ENCODE results near the gene METRN.
"Not testable (repeated sequence)": the region's sequence is repeated elsewhere in the genome, so short reads cannot be mapped to it uniquely, and the experiment has no call there.

METRN gene

GRCh38 chr16:711084-711483, 3.8 kb upstream of the METRN start:
- DNase-seq, result no peak

DNA sequence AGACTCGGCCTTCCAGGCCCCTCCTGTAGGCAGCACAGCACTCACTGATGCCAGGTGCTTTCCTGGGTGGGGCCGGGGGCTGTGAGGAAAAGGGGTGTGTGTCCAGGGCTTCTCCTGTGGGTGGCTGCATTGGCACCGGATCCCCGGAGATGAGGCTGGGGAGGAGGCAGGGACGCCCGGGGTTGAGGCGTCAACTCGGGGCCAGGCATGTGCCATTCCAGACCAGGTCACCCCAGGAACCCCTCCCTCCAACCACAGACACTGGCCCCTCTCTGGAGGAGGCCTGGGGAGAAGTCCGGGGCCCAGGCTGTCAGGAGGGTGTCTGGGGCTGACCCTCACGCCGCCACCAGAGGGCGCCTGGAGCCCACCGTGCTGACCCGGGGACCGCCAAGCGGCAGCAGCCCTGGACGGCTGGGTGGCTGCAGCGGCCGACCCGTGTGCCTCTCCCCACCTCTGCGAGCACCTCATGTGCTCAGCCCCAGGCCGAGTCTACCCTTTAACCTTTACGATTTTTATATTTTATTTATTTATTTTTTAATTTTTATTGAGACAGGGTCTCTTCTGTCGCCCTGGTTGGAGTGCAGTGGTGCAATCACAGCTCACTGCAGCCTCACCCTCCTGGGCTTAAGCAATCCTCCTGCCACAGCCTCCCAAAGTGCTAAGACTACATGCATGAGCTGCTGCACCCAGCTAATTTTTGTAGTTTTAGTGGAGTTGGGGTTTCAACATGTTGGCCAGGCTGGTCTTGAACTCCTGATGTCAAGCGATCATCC, 3.2 kb upstream of the METRN start:
- no peak for DNase-seq

DNA sequence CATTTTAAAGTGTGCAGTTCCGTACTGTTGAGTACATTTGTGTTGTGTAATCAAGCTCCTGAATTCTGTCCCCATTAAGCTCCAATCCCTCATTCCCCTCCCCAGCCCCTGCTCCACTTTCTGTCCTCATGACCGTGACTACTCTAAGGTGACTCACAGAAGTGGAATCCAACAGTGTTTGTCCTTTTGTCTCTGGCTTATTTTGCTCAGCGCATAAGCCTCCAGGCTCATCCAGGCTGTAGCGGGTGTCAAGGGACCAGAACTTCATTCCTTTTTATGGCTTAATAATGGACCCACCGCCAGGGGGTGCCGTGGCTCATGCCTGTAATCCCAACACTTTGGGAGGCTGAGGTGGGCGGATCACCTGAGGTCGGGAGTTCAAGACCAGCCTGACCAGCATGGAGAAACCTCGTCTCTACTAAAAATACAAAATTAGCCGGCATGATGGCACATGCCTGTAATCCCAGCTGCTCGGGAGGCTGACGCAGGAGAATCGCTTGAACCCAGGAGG, 2.1 kb upstream of the METRN start:
- not testable (repeated sequence) for DNase-seq

DNA sequence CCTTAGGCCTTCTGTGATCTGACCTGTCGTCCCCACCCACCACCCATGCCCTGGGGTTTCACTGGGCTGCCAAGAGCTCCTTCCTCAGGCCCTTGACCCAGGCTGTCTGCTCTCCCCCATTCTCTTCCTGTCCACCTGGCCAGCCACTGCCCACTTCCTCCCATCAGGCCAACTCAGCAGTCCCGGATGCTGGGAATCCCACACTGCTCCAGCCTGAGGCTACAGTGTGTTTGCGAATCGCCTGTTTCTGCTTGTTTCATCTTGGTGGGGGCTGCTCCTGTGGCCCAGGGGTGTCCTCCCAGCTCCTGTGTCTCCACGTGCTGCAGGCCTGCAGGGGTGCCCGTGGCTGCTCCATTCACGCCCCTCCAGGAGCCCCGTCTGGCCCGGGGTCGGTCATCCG, 839 bp upstream of the METRN start:
- DNase-seq, result no peak

GRCh38 chr16:715477-716199, 720 bp downstream of the METRN start:
- no peak for DNase-seq

GRCh38 chr16:716200-716568, 1.3 kb downstream of the METRN start:
- no peak for DNase-seq

DNA sequence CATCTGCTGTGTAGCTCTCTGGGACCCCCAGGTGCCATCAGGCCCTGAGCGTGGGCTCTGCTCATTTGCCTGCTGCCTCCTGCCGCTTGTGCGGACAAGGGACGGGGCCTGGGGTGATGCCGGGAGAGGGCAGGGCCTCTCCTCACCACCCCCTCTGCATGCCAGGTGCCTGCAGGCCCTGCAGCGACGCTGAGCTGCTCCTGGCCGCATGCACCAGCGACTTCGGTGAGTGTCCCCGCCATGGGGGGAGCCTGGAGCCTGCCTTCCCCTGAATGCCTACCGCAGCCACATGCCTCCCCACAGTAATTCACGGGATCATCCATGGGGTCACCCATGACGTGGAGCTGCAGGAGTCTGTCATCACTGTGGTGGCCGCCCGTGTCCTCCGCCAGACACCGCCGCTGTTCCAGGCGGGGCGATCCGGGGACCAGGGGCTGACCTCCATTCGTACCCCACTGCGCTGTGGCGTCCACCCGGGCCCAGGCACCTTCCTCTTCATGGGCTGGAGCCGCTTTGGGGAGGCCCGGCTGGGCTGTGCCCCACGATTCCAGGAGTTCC, 1.9 kb downstream of the METRN start:
- DNase-seq, result no peak

DNA sequence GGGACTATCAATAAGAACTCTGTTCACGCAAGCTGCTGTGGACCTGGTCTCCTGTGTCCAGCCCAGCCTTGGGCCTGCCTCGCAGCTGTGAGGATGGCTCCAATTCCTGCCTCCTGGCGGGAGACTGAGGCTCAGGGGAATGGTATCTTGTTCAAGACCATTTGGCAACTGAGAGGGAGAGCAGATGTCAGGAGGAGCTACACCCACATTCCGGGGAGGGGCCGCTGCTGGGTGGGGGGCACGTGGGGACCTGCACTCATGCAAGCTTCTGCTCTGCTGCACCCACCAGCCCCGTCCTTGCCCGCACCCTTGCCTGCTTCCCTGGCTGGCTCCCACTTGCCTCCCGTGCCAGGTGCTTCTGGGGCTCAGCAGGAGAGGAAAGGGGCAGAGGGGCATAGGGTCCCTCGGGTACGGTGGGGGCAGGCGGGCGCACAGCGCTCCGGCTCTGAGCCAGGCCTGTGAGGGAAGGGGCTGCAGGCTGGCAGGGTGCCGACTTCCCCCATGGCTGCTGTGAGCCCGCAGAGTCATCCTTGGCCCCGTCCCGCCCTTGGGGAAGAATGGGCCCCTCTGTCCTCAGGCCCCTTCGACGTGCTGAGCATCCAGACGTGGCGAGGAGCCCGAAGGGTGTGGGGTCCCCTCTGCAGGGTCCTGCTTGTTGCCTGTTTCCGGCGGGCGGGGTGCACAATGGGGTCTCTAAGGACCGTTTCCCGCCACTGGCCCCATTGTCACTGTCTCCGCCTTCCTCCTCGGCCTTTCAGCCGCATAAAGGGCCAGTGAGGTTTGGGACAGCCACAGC, 2.7 kb downstream of the METRN start:
- DNase-seq, result no peak

DNA sequence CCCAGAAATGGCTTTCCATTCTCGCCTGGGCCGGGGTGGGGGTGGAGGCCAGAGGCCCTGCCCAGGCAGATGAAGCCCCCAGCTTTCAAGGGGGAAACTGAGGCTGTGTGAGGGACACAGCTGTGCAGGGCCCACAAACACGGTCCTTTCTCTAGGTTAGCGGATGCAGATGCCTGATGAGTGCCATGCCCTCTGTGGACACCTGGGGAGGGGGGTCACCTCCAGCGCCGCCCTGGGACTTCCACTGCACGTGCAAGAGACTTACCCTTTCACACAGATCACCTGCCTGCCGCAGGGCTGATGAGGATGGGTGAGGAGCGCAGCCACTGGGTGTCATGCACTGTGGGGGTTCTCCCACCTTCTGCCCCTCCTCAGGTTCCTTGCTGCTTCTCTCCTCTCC, 3.5 kb downstream of the METRN start:
- DNase-seq, result no peak

DNA sequence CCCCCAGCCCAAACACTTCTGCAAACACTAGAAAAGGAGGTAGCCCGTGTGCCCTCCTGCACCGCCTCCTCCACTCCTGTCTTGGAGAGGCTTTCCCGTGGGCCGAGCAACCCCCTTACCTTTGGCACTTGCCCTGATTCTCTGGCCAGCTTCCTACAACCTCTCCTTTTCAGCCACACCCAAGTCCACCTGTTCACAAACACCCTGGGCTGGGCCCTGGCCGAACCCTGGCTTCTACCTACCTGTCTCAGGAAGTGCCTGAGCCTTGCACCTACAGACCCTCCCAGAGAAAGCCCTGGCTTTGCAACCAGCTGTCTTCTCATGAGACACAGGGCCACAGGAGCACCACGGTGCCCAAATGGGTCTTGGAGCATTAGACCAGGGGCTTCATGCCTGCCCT, 4.0 kb downstream of the METRN start:
- DNase-seq, result no peak

- DNase-seq, result peak; percentile 32
Measured at GRCh38 chr16:719815-720446, 5.0 kb downstream of the METRN start.

DNA sequence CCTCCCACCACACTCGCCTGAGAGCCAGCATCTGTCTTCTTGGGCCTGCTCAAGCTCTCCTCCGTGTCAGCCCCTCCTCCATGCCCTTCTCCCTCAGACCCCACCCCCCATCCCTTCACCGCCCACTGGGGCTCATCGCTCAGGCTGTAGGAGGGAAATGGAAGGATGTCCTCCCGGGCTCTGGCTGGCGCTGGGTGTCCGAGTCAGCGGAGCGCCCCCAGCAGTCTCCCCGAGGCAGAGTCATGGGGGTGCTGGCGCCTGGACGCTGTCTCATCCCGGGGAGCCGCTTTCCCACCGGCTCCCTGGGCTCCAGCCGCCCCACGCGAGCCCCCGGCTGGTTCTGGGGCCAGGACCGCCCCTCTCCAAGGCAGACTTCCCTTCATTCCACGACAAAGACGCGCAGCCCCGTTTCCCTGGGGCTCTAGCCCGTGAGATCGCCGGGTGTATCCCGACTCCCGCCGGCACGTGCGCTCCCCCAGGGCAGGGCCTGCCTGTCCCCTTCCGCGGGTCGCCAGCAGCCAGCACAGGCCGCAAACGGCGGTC, 5.6 kb downstream of the METRN start:
- no peak for DNase-seq

GRCh38 chr16:720990-721764, 6.3 kb downstream of the METRN start, which contains the start of gene ANTKMT:
Gene ANTKMT, plus strand, starts transcription at chr16:721146. Its CDS starts 129 bp downstream, at chr16:721275.
- no peak for DNase-seq

DNA sequence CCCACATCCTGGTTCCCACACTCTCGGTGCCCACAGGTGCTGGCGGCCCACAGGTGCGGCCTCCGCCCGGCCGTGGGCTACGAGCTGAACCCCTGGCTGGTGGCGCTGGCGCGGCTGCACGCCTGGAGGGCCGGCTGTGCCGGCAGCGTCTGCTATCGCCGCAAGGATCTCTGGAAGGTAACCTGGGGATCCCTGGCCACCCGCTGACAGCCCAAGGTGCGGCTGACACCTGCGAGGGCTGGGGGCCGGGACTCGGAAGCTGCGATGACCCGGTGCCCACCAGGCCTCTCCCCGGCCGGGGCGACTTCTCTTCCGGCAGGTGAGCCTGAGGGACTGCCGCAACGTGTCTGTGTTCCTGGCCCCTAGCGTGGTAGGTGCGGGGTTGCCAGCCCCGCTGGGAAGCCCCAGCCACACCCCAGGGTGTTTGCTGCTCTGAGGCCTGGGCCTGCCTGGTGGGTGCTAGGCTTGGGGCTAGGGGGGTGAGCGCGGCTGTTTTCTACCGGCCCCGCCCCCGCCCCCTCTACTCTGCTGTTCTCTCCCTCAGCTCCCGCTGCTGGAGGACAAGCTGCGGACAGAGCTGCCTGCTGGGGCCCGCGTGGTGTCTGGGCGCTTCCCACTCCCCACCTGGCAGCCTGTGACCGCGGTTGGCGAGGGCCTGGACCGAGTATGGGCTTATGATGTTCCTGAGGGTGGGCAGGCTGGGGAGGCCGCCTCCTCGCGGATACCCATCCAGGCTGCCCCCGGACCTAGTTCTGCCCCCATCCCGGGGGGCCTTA, 7.0 kb downstream of the METRN start:
- DNase-seq, result no peak

DNA sequence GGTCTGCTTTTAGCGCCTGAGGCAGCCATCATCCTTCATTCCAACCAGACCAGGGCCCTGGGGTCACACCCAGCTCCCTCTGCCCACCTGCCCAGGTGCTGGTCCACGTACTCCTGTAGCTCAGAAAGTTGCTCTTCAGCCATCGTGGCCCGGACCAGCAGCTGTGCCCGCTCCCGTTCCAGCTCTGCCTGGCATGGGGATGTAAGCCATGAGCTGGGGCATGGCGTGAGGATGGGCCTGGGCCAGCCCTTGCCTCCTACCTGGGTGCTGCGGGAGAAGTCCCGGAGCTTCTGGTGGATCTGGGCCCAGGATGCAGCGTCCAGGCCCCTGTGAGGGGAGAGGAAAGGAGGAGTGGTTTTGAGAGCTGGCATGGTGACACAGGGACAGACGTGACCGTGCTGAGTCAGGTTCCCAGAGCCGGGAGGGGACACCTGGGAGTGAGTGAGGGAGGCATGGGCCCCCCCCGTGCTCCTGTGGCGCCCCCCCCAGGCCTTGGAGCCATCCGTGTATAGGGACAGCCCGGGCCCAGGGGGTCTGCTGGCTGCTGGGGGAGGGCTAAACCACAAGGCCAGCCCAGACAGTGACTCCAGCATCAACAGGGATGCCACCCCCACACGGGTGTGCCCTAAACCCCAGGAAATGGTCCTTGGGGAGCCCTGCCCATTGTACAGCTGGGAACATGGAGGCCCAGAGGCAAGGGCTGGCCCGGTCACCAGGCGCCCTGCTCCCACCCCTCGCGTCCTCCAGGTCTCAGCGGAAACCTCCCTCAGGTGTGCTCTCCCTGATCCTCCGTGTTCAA, 8.1 kb downstream of the METRN start:
- DNase-seq, result no peak

DNA sequence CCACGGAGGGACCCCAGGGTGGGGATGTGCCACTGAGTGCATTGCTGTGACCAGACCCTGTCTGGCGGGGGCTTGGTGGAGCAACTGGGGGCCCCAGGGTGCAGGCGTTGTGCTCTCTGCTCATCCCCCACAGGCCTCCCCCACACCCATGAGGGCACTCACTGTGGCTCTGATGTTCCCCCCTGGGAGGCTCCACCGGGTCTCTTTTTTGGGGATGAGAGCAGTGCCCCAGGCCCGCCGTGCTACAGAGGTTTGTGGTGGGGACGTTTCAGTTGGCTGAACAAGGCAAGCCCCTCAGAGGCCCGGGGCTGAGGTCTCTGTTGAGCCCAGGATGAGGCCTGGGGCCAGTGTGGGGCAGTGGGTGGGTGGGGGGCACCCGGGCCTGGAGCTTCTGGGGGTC, 8.8 kb downstream of the METRN start:
- DNase-seq, result no peak

- no peak for DNase-seq
Measured at GRCh38 chr16:724188-725040, 9.5 kb downstream of the METRN start.

DNA sequence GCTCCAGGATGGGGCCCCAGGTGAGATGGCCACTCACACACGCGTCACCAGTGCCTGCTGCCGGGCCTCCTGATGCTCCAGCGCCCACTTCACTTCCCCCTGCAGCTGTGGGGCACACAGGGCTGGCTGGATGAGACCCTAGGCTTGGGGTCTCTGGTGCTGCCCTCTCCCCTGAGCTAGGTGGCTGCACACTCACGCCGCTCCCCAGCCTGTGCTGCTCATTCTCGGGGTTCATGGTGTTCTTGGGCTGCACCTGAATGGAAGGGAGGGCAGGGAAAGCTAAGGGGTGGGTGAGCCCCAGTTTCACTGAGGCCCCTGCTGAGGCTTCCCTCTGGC, 10.1 kb downstream of the METRN start:
- DNase-seq, result no peak

Data from NCI-H2081 treated with DMSO at 0.1 percent for 48 hours (cell line).